Activated CD4-positive, alpha-beta T cell treated with anti-CD3 and anti-CD28 coated beads, Interleukin-2, amount 50 U/mL, for 16 hours (primary cell): ENCODE results near the gene ANKS6.

Experiments used
- DNase-seq: peaks from one replicate; pipeline ENCODE4 v3.0.0-alpha.2; 2020

ANKS6 gene

DNA sequence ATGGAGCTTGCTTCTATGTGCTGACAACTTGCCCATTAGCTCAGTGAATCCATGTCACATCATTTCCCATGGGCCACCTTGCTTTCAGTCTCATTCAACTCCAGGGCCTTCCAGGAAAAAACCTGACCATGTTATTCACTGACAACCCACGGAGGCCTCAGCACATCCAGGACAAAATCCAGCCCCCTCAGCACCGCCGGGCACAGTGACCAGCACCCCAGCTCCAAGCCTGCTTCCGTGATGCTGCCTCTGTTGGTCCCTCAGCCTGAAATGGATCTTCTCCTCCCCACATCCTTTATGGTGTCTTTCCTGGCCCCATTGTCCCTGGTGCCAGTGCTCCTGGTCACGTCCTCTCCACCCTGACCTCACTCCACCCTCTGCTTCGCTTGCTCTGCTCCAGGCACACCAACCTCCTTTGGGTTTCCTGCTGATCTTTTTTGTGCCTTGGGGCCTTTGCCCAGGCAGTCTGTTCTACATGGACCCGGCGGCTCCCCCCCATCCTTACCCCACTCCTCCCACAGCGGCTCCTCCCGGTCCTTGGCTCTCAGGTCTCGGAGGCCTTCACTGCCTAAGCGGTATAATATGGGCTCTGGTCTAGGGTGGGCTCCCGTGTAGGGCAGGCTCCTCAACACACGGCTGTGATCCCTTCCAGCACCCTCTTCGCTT, 25.0 kb downstream of the ANKS6 start:
- no peak for DNase-seq

DNA sequence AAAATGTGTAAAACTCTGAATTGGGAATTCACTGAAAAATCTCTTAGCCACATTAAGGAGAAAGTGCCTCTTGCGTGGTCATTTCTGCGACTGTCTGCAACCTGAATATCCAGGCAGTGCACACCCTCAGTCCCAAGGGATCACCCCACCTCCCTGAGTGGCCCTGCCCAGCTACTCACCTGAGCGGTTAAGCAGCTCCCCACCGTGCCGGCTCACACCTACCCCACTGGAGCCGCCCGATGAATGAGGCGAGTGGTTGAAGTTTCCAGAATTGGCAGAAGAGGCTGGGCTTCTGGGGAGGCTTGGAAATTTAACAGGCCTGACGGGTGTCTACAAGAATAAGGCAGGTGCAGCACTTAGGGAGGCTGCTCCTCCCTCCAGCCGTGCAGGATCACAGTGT, 25.6 kb downstream of the ANKS6 start:
- no peak for DNase-seq

GRCh38 chr9:98768344-98768743, 28.0 kb downstream of the ANKS6 start:
- no peak for DNase-seq

DNA sequence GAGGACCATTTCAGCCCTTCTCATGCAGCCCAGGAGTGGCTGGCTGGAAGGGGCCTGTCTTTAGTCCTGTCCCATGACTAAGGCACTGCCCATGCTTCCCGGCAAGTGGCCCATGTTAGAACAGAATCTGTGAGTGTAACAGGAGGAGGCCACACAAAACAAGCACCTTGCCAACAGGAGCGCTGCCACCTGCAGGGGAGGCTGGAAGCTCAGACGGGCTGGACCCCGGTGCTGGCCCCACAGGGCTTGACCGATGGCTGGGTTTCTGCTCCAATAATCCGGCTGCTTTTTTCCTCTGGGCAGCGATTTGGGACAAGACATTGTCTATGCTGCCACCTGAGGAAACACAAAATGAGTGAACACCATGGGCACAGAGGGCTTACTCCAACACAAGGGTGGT, 28.4 kb downstream of the ANKS6 start:
- no peak for DNase-seq

DNA sequence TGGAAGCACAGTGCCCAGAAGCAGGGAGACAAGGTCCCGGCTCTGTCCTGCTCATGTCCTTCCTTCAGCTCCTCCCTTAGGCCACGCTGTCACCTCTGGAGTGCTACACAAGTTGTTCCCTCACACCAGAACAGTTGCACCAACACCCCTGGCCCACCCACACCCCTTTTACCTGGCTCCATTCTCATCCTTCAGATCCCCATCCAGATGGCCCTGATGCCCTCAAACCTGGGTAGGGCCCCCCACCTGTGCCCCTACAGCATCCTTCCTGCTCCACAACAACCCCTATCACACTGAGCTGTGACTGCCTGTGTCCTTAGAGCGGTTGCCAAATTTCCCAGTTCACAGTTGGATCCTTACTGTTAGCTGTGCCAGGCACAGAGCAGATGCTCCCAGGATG, 29.2 kb downstream of the ANKS6 start:
- no peak for DNase-seq

GRCh38 chr9:98766586-98766985, 29.8 kb downstream of the ANKS6 start:
- DNase-seq = no peak

- no peak for DNase-seq
These were observed 31.1 kb downstream of the ANKS6 start for GRCh38 chr9:98765256-98765655.

DNA sequence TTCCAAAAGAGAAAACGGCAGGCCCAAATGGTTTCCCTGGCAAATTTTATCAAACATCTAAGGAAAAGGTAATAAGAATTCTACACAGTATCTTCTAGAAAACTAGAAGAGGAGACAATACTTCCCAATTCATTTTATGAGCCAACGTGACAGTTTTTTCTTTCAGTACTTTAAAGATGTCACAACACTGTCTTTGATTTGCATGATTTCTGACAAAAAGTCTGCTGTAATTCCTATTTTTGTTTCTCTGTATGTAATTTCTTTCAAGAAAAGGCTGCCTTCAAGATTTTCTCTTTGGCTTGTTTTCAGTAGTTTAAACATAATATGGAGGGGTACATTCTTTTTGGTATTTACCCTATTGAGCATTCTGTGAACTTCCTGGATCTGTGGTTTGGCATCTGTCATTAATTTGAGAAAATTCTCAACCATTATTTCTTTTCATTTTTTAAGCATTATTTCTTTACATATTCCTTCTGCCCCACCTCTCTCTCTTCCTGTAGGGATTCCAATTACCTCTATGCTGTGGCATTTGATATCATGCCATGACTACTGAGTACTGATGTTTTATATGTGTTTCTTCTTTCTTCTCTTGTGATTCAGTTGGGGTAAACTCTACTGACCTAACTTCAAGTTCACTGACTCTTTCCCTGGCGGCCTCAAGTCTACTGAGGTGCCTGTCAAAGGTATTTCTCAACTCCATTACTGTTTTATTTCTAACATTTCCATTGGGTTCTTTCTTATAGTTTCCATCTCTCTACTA, 32.2 kb downstream of the ANKS6 start:
- no peak for DNase-seq

DNA sequence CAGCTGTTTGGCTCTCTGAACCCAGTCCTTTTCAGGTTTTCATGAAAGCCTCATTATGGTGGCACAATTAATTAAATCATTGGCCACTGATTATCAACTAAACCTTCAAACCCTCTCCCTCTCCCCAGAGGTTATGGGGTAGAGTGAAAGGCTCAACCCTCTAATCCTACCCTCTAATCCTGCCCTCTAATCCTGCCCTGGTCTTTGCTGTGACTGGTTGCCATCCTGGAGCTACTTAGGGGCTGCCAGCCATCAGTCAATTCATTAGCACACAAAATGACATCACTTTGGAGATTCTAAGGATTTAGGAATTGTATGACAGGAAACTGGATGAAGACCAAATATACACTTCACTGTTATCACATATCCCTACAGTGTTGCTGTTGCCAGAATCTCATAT, 36.1 kb downstream of the ANKS6 start:
- no peak for DNase-seq

- DNase-seq = no peak
These were observed 41.2 kb downstream of the ANKS6 start for GRCh38 chr9:98755006-98755618.

- no peak for DNase-seq
These were observed 45.1 kb downstream of the ANKS6 start for GRCh38 chr9:98751210-98751609.

DNA sequence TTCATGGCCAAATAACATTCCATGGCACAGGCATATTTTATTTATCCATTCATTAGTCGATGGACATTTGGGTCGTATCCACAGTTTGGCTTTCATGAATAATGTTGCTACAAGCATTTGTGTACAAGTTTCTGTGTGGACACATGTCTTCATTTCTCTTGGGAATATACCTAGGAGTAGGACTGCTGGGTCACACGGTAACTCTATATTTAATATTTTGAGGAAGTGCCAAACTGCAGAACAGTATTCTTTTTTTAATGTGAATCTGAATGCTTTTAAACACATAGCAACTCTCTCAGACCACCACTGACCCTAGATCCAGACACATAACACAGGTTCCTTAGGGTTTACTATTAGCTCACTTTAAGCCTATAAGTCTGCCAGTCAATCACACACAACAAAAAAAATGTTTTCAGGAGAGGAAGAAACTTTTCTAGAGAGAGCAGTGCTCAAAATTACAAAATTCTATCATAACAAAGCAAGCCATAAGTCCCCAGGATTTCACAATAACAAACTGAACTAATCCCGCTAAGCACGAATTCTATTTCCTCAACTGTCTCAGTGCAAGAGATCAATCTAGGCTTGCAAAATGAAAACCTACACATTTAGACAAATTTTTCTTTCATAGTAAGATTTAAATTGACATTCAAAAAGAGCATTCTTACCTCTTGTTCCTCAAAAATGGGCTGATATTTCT, 45.8 kb downstream of the ANKS6 start:
- no peak for DNase-seq

GRCh38 chr9:98747476-98747875, 48.9 kb downstream of the ANKS6 start:
- no peak for DNase-seq

DNA sequence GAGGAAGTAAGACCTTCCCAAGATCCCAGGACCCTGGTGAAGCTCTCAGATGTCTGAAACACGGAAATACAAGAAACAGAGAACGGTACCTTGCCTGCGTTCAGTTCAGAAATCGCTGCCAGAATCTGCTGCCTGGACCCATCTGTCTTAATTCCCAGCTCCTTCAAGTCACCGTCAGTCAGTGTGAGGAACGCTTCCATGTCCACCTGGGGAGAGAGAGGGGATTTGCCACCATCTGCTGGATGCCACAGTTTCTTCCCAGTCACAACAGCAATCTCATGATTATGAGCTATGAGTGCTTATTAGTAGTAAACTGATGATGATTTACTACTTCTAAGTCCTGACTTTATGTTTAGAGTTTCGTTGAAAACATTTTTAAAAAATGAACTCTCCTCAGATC, 50.9 kb downstream of the ANKS6 start:
- no peak for DNase-seq

DNA sequence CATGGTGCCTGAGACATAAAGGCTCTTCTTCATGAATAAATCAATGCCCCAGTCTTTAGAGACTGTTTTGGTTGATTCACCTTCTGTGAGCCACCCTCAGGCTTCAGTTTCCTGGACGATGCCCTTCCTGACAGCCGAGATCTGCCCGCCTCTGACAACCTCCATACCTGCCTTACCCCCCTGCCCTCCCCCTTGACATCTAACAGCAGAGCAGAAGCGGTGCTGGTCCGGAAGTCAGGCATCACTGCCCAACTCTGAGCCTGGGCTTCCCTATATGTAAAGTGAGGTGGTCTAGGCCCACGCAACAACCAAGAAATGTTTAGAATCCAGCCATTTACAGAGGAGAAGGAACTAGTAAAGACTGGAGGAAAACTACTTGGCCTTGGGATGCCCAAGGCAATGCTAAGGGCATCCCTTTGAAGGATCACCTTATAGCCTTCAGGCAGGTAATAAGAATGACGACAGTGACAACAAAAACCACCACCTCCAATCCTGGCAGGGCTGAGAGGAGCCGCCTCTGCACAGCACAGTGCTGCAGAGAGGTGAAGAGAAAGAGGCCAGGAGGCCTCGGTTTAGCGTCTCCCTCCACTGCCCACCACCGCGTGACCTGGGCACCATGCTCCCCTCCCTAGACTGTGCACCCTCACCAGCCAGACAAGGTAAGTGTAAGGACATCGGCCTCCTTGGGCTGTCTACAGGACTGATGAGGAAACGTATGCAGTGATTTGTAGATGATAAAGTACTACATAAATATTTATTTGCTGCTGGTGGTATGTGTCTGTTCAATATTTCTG, 52.3 kb downstream of the ANKS6 start:
- no peak for DNase-seq

DNA sequence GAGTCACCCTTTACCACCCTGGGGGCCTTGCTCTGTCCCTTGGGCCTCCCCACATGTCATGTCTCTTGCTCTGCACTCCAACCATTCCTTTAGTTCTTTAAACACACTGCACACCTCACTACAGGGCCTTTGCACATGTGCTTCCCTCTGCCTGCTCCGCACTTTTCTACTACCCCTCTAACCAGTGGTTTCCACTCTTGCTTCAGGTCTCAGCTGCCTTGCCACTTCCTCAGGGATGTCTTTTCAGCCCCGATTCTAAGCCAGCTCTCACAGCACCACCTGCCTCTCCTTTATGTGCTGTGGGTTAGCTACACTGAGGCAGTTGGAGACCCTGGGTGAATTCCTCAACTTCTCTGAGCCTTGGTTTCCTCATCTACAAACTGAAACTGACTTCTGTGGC, 53.0 kb downstream of the ANKS6 start:
- DNase-seq = no peak

GRCh38 chr9:98742325-98743280, 53.8 kb downstream of the ANKS6 start:
- DNase-seq = no peak

- no peak for DNase-seq
These were observed 56.0 kb downstream of the ANKS6 start for GRCh38 chr9:98740226-98740881.

DNA sequence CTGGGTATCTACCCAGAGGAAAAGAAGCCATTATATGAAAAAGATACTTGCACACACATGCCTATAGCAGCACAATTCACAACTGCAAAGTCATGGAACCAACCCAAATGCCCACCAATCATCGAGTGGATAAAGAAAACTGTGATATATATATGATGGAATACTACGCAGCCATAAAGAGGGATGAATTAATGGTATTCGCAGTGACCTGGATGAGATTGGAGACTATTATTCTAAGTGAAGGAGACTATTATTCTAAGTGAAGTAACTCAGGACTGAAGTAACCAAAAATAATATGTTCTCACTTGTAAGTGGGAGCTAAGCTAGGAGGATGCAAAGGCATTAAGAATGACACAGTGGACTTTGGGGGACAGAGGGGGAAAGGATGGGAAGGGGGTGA, 57.6 kb downstream of the ANKS6 start:
- DNase-seq = no peak

DNA sequence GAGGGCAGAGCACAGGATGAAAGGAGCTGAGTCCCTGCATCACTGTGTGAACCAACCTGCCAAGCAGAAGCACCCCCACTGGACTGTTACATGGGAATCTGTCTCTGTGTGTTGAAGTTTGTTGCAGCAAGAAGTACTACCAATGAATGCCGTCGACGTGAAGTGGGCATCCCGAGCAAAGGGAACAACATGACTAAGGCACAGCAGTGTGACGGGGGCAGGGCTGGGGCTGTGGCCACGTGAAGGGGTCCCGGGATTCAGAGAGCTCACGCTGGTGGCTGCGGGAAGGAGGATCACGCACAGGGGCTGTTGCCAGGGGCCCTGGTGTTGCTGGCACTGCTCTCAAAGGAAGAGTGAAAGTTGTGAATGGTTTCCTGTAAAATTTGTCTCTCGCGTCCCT, 60.1 kb downstream of the ANKS6 start:
- no peak for DNase-seq

DNA sequence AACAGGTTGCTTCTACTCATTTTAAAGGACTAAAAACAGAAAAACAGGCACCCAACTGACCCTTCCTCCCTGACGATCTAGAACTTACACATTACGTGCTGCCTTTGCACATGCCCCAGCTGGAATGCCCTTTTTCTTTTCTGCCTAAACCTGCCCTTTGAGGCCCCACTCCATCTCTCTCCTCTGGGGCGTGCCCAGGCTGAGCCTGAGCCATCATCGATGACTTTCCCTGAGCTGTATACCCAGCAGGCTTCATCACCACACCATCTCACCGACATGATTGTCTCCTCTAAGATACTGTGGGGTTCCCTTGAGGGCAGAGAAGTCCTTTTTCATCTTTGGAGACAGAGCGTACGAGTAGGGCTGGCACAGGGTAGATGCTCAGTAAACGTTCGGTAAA, 63.6 kb downstream of the ANKS6 start:
- DNase-seq = no peak
